CD4-positive, alpha-beta T cell treated with Interleukin-2 at 100 ng/mL for 4 hours (primary cell): Measurements from ENCODE around the gene UFL1.
A peak's percentile ranks its signal among the peaks of the same experiment; 100 is the strongest.
"Not testable (repeated sequence)": the region's sequence is repeated elsewhere in the genome, so short reads cannot be mapped to it uniquely, and the experiment has no call there.

ENCODE experiments used
- DNase-seq: peaks from one replicate; pipeline ENCODE4 v3.0.0-alpha.2; 2020; ENCODE audit warnings: low spot score

Gene UFL1

GRCh38 chr6:96521644-96522464 is at the start of gene UFL1:
TSS of gene UFL1 (plus strand) at chr6:96521806. CDS start at chr6:96521874, 68 bp downstream.
- DNase-seq = peak; percentile 91

DNA sequence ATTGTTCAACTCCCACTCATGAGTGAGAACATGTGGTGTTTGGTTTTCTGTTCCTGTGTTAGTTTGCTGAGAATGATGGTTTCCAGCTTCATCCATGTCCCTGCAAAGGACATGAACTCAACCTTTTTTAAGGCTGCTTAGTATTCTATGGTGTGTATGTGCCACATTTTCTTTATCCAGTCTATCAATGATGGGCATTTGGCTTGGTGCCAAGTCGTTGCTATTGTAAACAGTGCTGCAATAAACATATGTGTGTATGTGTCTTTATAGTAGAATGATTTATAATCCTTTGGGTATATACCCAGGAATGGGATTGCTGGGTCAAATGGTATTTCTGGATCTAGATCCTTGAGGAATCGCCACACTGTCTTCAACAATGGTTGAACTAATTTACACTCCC is 49.3 kb upstream of the UFL1 start:
- not testable (repeated sequence) for DNase-seq

DNA sequence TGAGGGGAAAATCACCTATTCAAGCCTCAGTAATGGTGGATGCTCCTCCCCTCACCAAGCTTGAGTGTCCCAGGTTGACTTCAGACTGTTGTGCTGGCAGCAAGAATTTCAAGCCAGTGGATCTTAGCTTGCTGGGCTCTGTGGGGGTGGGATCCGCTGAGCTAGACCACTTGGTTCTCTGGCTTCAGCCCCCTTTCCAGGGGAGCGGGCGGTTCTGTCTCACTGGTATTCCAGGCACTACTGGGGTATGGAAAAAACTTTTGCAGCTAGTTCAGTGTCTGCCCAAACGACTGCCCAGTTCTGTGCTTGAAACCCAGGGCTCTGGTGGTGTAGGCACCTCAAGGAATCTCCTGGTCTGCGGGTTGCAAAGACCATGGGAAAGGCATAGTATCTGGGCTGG is 42.9 kb upstream of the UFL1 start:
- no peak for DNase-seq

DNA sequence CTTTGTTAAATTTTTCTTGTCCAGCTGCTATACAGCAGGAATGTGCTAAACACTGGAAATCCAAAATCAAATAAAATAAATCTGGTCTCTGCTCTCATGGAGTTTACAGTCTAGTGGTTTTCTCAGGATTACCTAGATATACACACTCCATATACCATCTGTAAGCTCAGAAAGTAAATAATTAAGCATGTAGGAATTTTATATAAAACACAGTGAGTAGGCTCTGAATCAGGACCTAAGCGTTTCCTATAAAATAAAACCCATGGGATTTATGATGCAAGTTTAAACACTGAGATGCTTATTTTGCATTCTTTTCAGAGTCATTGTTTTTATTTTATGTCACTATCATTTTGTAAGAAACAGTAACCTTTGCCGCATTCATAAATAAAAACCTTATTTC is 29.7 kb upstream of the UFL1 start:
- no peak for DNase-seq

GRCh38 chr6:96499781-96500180 is 21.8 kb upstream of the UFL1 start:
- DNase-seq = peak; percentile 69

GRCh38 chr6:96502915-96503314 is 18.7 kb upstream of the UFL1 start:
- no peak for DNase-seq

DNA sequence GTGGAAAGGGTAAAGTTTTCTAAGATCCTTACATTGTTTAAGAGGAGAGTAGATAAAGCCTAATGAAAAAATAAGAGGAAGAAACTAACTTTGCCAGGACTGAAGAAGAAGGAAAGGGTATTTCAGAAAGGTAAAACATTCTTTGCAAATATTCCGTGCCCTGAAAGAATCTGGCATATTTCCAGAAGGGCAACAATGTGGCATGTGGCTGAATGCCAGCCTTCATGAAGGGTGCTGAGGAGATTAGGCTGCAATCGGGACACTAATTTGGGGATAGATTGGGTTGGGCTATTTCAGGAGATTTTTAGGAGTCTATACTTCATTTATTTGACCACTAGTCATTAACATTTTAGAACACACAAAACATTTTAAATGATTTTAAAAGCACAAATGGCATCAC is 16.2 kb upstream of the UFL1 start:
- no peak for DNase-seq

- DNase-seq = no peak
Measured at GRCh38 chr6:96509281-96509680, 12.3 kb upstream of the UFL1 start.

DNA sequence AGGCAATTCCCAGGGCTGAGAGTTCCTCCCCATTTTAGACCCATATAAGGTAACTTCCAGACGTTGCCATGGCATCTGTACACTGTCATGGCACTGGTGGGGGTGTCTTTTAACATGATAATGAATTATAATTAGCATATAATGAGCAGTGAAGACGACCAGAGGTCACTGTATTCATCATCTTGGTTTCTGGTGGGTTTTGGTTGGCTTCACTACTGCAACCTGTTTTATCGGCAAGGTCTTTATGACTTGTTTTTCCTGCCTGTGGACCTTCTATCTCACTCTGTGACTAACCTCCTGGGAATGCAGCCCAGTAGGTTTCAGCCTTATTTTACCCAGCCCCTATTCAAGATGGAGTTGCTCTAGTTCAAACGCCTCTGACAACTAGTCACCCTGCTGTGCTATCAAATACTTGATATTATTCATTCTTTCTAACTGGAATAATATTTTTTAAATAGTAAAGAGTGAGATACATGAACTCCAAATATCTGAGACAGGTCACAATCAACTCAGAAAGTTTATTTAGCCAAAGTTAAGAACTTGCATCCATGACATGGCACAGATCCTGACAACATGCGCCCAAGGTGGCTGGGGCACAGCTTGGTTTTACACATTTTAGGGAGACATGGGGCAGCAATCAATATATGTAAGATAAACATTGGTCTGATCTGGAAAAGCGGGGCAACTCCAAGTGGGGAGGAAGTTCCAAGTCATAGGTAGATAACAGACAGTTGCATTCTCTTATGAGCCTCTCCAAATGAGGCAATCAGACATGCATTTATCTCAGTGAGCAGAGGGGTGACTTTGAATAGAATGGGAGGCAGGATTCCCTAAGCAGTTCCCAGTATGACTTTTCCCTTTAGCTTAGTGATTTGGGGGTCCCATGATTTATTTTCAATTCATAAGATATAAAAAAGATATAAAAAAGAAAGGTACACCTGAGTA is 1.2 kb upstream of the UFL1 start:
- no peak for DNase-seq

DNA sequence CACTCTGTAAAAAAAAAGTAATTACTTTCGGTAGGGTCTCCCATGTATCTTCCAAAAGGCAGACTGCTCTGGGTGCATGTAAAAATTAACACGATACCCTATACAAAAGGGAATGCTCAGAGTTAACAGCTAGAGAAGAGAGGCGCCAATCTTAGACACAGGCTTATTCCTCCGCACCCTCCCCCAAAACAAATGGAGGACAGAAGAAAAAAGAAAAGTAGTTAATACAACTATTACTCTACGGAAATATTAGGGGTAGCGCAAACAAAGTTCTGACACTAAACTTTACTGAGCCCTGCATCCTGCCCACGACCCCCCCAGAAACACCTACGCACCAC is 331 bp upstream of the UFL1 start:
- no peak for DNase-seq

DNA sequence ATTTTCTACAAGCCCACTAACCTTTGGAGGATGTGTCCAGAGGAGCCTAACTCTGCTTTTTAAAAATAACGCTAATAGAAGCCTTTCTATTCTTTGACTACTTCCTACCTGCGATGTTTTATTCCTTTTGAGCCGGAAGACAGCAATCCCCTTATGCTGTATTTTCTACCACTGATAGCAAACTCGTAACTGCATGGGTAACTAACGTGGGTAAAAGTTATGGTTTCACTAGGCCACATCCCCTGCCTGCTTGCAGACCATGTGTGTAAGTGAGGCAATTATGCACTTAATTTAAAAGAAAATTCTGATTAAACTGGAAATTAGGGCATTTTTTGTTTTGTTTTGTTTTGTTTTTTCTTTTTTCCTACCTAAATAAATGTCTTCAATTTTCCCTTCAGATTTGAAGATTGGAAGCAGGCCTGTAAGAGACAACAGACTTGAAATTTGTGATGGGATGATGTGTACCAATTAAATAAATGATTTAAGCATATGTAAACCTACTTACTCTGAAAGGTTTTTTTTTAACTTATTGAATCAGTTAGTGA is 931 bp downstream of the UFL1 start:
- DNase-seq = peak; percentile 31

DNA sequence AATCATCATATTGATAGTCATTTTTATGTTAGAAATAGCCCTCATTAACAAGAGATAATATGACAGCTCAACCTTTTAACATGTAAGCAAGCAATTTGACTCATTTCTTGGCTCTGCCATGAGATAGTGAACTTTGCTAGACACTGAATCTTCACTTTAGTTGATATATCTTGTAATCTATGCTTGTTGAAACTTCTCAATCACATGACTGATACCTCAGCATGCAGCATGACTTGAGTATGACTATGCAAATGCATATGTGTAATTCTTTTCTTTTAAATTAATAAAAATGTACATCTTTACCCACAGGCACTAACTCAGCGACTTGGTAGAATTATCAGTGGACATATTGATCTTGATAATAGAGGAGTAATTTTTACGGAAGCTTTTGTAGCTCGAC is 6.6 kb downstream of the UFL1 start:
- no peak for DNase-seq

DNA sequence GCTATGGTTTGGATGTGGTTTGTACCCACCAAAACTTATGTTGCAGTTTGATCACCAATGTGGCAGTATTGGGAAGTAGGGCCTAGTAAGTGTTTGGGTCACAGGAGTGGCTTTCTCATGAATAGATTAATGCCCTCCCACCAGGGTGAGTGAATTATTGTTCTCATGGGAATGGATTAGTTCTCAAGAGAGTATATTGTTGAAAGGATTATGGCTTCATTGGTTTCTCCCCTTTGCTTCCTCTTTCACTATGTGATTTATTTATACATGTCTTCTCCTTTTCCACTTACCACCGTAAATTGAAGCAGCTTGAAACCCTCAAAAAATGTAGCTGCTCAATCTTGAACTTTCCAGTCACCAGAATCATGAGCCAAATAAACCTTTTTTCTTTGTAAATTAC is 10.8 kb downstream of the UFL1 start:
- no peak for DNase-seq

- no peak for DNase-seq
Measured at GRCh38 chr6:96537726-96538125, 16.1 kb downstream of the UFL1 start.

DNA sequence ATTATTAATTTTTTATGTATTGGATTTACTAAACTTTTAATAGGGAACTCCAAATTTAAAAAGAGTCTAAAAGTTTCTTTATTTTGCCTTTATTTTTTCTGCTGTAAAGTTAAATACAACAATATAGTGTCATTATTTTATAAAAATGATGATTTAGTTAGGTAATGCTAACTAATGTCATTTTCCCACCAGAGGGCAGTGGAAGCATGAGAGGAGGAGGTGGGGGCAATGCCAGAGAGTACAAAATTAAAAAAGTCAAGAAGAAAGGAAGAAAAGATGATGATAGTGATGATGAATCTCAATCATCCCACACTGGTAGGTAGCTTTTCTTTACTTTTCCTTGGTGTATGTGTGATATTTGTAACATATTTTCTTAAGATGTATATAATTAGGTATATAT is 21.1 kb downstream of the UFL1 start:
- DNase-seq = peak; percentile 15

GRCh38 chr6:96545882-96546281 is 24.3 kb downstream of the UFL1 start:
- DNase-seq = no peak

DNA sequence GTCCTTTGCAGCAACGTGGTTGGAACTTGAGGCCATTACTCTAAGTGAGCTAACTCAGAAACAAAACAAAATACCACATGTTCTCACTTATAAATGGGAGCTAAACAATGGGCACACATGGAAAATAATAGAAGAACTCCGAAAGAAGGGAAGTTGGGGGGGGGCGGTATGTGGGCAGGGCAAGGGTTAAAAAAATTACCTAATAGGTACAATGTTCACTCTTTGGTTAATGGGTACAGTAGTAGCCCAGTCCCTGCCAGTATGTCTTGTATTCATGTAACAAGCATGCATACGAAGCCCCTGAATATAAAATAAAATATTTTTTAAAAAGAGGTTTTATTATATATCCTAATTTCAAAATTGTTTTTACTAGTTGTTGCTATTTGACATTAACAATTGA is 26.0 kb downstream of the UFL1 start:
- DNase-seq = no peak

DNA sequence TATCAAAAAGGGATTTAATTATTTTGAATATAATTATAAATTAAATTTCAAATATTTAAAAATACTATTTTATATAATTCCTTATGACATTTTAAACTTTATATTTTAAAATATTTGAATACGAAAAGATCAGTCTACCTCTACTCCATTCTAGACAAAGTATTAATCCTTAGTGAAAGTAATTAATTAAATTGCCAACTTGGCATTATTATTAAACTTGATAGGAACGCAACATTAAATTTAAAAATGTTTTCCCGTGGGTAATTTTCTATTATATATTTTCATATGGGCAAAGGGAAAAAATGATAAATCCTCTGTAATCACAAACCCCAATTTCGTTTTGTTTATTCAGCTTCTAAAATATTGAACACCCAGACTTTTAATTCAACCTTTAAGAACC is 33.0 kb downstream of the UFL1 start:
- no peak for DNase-seq

- DNase-seq = not testable (repeated sequence)
Measured at GRCh38 chr6:96559740-96560139, 38.1 kb downstream of the UFL1 start.

DNA sequence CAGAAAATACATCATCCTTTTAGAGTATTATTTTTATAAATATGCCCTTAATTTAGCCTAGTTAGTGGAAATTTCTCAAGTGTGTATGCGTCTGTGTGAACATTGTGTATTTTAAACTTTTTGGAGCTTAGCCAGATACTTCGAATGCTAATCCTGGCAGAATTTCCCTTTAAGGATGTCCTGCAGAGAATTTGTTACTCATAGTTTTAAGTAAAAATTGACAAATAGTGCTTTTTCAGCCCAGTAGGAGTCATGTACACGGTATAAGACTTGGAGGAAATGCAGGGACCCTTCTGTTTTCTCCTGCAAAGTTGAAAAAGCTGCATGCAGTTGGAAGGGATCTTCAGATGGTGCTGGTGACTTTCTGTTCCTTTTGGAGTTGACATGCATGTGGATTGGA is 41.3 kb downstream of the UFL1 start, which contains the start of gene FHL5:
Gene FHL5, plus strand, starts transcription at position 243 of the 400 bp plus-strand sequence. CDS start 40,486 bp downstream, outside the sequence.
- DNase-seq = no peak

- no peak for DNase-seq
Measured at GRCh38 chr6:96563853-96564252, 42.2 kb downstream of the UFL1 start.

GRCh38 chr6:96570053-96570452 is 48.4 kb downstream of the UFL1 start:
- no peak for DNase-seq

- no peak for DNase-seq
Measured at GRCh38 chr6:96571551-96571950, 49.9 kb downstream of the UFL1 start.
